Globus pallidus (tissue), 1 donor: ENCODE results near the gene NT5DC2.
A peak's percentile ranks its signal among the peaks of the same experiment; 100 is the strongest.

ENCODE experiments used
- DNase-seq: peaks from one replicate; pipeline ENCODE4 v3.0.0-alpha.2; 2015; ENCODE audit warnings: low spot score

NT5DC2 gene

DNA sequence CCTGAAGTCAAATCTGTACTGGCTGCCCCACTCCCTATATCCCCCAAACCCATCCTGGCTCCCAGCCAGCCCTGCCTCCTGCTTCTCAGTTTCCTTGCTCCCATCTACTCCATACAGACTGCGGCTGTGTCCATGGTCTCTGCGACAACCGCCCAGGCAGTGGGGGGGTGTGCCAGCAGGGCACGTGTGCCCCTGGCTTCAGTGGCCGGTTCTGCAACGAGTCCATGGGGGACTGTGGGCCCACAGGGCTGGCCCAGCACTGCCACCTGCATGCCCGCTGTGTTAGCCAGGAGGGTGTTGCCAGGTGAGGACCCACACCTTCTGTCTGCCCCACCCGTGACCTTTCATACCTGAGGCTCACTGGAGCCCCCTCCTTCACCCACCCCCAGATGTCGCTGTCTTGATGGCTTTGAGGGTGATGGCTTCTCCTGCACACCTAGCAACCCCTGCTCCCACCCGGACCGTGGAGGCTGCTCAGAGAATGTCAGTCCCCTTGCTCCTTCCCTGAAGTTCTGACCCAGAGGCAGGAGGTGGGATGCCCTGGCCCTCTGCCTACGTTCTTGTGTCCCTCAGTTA, 23.8 kb downstream of the NT5DC2 start:
- DNase-seq, result no peak

DNA sequence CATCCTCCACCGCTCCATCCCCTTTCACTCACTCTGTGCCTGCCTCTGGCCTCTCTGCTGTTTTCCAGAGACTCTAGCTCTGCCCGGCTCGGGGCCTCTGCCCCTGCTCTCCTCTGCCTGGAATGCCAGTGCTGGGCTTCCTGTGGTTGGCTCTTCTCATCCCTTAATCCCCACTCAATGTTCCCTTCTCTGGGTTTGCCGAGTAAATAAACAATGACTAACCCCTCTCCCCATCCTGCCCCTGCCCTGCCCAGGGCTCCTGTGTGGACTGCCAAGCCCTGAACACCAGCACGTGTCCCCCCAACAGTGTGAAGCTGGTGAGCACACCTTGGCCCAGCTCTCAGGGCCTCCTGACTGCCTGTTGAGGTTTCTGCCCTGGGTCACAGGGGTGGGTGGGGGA, 26.3 kb downstream of the NT5DC2 start:
- DNase-seq, result no peak

DNA sequence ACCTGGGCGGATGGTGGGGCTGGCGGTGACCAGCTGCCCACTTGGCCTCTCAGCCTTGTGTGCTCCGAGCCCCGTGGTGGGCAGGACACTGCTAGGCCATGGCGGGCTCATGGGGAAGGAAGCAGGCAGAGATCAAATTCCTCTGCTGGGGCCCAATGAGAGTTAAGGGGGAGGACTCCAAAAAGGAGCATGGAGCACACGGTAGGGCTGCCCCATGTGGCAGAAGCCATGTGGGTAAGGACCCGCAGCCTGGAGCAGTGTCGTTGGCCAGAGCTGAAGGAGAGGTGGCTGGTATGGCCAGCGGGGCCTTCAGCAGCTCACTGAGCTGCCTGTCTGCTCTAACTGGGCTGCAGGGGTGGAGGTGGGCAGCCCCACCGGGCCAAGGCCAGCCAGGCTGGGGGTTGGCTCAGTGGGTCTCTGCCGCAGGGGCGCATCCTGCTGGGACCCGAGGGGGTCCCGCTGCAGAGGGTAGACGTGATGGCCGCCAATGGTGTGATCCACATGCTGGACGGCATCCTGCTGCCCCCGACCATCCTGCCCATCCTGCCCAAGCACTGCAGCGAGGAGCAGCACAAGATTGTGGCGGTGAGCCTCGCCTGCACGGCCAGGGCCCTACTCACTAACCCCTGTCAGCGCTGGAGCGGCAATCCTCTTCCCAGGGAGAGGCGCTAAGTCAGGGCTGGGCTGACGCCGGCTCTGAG, 27.2 kb downstream of the NT5DC2 start:
- no peak for DNase-seq

DNA sequence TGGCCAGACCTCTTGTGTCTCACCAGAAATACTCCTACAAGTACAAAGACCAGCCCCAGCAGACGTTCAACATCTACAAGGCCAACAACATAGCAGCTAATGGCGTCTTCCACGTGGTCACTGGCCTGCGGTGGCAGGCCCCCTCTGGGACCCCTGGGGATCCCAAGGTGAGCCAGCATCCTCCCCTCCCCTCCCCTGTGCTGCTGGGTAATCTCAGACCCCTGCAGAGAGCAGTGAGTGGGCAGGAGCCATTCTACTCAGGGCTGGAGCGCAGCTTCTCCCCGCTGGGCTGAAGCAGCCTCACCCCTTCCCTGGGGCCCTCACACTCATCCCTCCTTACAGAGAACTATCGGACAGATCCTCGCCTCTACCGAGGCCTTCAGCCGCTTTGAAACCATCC, 28.7 kb downstream of the NT5DC2 start:
- no peak for DNase-seq

DNA sequence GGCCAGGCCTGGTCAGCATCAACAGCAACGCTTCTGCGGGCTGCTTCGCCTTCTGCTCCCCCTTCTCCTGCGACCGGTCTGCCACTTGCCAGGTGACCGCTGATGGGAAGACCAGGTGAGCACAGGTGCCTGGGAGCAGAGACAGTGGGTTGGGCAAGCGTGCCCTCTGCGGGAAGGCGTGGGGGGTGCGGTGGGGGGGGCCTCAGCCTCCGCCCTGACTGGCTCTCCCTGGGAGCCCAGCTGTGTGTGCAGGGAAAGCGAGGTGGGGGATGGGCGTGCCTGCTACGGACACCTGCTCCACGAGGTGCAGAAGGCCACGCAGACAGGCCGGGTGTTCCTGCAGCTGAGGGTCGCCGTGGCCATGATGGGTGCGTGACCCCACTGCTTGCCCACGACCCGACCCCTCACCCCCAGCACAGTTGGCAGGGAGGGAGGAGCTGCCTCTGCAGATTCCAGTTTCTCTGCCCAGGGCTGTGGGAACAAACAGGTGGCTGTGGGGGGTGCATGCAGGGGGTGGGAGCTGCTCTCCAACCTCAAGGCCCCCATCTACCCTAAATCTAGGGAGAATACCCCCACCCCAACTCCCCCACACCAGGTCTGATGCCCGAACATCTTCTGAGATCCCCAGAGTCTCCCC, 29.8 kb downstream of the NT5DC2 start:
- no peak for DNase-seq

DNA sequence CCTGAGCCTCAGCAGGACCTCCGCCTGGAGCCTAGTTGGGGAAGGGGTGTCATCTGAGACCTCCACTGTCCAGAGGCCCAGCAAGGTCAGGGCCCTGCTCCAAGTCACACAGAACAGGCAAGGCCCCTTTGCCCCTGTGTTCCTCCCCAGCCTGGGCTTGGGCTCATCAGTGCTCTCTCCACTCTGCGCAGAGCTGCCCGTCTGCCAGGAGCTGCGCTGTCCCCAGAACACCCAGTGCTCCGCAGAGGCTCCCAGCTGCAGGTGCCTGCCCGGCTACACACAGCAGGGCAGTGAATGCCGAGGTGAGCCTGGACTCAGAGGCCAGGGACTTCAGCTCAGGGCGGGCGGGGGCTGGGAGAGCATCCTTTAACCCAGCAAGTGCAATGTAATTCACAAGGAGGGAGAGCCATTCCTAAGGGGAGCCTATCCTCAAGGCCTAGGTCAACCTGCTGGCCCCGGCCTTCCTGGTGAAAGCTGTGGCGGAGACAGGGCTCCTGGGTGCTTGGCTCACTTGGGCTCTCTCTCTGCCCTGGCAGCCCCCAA, 30.8 kb downstream of the NT5DC2 start:
- no peak for DNase-seq

DNA sequence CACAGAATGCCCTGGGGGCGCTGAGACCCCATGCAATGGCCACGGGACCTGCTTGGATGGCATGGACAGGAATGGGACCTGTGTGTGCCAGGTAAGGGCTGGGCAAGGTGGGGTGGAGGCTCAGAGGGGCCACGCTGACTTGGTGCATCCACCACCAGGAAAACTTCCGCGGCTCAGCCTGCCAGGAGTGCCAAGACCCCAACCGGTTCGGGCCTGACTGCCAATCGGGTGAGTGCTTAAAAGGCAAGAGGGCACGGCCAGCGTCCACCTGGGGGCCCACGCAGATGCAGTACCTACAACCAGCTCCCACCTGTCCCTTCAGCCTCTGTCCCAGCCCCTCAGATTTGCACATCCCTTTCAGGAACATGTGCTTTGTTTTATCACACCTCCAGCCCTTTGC, 31.7 kb downstream of the NT5DC2 start:
- no peak for DNase-seq

DNA sequence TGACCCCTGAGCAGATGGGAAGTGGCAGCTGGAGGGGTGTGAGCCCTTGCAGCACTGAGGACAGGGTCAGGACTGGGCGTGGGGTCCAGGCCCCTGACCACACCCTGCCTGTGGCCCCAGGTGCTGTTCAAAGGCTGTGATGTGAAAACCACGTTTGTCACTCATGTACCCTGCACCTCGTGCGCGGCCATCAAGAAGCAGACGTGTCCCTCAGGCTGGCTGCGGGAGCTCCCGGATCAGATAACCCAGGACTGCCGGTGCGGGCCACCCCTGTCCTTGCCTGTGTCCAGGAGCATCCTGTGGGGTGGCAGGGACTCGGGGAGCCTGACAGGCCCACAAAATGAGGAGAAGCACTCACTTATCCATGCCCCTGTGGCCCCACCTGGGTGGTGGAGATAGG, 32.6 kb downstream of the NT5DC2 start:
- DNase-seq, result no peak

DNA sequence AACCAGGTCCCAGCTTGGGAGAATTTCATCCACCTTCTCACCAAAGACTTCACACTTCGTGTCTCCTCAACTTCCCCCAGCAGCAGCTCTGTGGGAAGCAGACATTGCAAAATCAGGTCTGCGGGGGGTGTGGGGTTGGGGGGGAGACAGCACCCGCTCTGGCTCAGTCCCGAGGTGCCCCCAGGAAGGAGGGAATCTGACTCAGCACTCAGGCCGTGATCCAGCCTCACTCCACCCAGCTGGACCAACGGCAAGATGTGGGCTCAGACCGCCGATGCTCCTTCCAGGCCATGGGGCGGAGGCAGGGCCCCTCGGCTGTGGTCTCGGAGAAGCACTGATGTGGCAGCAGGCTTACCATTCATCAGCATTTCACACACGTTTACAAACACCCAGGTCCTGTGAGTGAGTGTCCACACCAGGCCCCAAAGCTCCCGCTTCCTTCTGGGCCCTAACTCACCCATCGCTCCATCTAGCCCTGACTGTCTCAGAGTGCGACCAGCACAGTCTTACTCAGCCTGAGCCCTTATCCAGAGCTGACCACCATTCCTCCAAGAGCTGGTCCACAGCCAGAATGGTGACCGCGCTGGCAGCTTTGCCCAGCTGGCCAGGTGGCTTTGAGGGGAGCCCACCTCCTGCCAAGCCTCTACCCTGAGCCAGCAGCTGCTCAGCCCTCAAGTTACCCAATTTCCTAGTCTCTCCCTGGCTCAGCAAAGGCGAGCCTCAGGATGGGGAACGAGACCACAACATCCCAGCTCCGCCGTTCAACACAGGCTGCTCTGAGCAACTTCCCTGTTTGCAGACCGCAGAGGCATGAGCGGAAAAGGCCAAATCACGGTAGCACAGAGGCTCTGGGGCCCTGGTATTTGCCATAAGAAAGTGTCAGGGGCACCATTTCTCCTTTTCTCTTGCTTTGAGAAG, 35.3 kb downstream of the NT5DC2 start:
- DNase-seq, result peak; percentile 66

DNA sequence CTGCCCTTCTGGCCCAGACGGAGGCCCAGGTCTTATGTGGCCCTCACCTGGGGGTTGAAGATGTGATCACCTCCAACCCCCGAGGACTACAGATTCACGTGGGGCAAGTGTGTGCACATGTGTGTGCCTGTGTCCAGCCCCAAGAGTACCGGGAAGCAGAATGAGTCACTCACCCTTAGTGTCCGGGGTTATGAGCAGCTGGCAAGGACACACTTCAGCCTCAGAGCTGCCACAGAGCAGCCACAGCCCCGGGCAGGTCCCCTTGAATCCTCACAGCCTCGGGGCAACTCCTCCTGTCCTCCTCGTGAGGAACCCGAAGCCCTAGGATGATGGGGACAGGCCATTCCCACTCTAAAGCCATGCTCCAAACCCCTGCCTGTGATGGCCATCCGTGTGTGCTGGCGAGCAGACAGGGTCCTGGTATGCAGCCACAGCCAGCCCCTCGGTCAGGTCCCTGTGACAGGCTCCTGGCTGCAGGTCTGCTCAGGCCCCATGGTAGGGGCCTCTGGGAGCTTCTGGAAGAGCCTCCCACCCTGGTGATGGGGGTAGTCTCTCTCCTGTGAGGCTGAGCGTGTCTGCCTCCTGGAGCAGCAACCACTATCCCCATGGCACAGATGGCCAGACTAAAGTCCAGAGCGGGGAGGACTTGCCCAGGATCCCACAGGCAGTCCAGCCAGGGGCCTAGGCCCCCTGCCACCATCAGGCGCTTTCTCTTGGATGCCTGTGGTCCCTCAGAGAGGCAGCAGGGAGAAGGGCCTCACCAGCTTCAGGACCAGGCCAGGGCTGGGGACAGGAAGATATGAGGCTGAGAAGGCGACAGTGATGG, 37.7 kb downstream of the NT5DC2 start:
- DNase-seq, result no peak

DNA sequence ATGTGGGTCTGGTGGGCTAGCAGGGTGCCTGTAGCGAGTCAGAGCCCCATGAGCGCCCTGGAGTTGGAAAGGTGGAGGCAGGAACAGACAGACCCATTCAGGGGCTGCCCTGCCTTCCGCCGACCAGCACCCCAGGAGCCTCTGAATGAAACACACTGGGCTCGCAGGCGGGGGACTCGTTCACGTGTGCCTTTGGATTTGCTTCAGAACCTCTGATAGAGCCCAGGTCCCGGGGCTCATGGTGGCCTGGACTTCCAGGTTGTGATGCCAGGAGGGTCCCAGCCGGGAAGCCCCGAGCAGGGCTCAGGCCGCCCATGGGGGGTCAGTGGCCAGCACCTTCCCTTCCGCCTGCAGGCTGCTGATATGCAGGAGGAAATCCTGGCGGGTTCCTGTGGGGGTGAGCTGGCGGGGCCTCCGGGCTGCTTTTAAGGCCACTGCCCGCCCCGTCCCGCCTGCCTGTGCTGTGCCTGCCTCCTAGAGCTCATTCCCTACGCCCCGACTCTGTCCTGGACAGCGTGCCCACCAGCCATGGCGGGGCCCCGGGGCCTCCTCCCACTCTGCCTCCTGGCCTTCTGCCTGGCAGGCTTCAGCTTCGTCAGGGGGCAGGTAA, 38.7 kb downstream of the NT5DC2 start, which contains the start of gene STAB1:
TSS of gene STAB1 (plus strand) at position 453 of the 610 bp plus-strand sequence. CDS start at position 529, 76 bp downstream.
- DNase-seq, result no peak

DNA sequence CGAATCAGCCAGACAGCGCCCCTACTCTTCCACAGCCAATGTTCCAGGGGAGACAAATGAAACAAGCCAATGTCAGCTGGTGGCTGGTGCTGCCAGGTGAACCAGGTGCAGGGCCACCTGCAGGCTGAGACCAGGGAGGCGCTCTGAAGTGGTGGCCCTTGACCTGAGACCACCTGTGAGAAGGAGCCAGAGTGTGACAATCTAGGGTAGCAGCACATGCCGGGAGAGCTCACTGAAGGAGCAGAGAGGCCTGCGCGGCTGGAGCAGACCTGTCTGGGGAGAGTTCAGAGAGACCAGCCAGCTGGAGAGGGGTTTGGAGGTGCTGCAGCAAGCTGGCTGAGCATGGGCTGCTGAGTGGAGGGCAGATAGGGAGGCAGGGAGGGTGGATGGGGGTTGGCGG, 39.2 kb downstream of the NT5DC2 start:
- no peak for DNase-seq

DNA sequence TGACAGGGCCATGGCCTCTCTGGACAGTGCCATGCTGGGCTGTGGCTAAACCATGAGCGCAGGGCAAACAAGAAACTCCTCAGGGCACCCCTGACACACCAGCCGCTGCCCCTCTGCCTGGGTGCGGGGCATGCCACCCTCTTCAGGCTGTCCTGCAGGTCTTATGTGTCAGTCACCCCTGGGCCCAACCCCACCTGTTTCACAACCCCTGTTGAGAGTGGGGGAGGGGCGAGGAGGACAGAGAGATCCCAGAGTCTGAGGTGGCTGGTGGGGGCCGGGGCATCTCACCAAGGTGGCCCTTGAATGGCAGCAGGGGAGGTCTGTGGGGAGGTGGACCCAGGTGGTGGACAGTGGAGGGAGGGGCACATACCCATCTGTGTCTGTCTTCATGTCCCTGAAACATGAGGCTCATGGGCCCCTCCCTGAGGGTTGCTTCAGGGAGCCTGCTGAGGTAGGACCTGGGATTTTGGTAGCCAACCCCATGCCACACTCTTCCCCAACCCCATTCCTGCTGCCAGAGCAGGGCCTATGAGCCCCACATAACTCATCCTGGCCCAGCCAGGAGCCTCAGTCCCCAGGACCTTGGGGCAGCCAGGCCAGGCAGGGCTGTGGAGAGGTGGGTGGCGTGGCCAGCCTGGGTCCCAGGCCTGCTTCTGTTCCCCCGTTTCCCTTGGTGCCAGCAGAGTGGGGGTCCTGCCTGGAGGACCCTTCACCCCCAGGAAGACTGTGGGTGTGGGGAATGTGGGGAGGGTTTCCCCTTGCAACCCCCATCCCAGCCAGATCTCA, 40.2 kb downstream of the NT5DC2 start:
- no peak for DNase-seq

DNA sequence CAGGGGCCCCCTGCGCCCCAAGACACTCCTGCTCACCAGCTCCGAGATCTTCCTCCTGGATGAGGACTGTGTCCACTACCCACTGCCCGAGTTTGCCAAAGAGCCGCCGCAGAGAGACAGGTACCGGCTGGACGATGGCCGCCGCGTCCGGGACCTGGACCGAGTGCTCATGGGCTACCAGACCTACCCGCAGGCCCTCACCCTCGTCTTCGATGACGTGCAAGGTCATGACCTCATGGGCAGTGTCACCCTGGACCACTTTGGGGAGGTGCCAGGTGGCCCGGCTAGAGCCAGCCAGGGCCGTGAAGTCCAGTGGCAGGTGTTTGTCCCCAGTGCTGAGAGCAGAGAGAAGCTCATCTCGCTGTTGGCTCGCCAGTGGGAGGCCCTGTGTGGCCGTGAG, 41.6 kb downstream of the NT5DC2 start:
- no peak for DNase-seq

DNA sequence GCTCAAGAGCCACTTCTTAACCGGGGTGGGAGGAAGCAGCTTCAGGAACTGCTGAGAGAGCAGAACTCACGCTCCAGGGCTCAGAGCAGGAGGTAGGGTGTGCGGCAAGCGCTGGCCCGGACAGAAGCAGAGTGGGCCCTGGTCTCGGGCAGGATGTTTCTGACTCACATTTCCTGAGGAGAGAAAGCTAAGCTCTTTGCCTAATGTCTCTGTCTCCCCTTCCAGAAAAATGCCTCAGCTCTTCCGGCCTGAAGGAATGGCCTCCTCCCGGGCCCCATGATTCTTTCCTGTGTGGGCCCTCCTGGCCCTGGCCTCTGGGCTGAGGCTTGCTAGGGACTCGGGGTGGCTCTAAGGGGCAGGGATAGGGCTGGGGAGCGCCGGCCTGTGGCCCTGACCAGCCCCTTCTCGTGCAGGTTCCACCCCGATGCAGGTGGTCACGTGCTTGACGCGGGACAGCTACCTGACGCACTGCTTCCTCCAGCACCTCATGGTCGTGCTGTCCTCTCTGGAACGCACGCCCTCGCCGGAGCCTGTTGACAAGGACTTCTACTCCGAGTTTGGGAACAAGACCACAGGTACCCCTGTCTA, 42.6 kb downstream of the NT5DC2 start:
- DNase-seq, result peak; percentile 23

DNA sequence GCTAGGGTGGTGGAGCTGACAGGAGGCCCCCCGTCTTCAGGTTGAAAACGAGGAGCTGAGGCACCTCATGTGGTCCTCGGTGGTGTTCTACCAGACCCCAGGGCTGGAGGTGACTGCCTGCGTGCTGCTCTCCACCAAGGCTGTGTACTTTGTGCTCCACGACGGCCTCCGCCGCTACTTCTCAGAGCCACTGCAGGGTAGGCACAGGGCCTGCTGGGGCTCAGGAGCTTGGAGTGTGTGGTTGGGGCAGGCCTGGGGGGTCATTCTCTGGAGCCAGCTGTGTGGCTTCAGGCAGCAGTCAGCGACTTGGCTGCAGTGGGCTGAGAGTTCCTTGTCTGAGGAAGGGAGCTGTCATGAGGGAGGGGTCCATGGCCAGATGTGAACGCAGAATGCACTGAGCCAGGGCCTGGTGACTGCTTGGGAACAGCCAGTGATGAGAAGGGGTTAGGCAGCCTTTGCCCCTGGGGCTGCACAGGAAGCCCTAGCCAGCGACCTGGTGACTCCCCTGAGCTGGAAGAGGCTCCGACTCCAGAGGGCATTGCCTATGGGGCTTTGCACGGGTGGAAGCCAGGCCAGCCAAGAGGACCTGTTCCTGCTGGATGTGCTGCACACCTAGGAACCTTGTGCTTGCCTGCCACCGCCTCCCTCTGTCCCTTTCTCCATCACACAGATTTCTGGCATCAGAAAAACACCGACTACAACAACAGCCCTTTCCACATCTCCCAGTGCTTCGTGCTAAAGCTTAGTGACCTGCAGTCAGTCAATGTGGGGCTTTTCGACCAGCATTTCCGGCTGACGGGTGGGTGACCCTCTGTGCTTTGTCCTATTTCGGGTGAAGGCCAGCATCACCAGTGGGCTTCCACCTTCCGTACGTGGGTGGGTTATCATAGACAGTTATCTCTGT, 43.4 kb downstream of the NT5DC2 start:
- no peak for DNase-seq

DNA sequence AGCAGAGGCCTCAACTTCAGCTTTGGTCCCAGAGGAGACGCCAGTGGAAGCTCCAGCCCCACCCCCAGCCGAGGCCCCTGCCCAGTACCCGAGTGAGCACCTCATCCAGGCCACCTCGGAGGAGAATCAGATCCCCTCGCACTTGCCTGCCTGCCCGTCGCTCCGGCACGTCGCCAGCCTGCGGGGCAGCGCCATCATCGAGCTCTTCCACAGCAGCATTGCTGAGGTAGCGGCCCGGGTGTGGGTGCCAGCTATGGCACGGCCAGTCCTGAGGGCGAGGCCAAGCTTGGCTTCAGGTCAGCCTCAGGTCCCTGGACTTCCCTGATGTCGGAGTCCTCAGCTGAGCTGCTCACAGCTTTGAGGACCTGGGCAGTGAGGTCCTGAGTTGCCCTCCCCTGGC, 44.2 kb downstream of the NT5DC2 start:
- DNase-seq, result no peak

DNA sequence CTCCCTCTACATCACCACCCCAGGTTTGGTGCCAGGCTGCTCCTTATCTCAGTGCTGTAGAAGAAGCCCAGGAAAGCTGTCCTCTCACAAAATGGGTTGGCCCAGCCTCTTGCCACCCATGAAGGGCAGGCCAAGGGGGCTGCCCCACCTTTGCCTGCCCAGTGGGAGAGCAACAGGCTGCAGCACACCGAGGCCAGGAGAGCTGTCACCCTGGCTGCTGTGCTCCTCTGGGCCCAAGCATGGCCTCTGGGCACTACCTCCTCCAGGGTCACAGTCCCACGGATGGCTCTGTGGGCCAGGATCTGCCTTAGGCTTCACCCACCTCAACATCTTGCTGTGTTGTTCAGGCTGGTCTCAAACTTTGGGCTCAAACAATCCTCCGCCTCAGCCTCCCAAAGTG, 44.9 kb downstream of the NT5DC2 start:
- DNase-seq, result no peak
